GM21367 (cell line): Measurements from ENCODE around the gene NCOA1.
A peak's percentile ranks its signal among the peaks of the same experiment; 100 is the strongest.

Source experiments
- ATAC-seq: cut with Tn5 transposase; IDR thresholded peaks from one replicate; pipeline ENCODE4 v1.9.1; 2021; ENCODE audit not compliant: unreplicated experiment

NCOA1 gene

GRCh38 chr2:24680196-24680595, 189.1 kb downstream of the NCOA1 start:
- no peak for ATAC-seq

GRCh38 chr2:24682304-24682703, 191.2 kb downstream of the NCOA1 start:
- ATAC-seq, result no peak

DNA sequence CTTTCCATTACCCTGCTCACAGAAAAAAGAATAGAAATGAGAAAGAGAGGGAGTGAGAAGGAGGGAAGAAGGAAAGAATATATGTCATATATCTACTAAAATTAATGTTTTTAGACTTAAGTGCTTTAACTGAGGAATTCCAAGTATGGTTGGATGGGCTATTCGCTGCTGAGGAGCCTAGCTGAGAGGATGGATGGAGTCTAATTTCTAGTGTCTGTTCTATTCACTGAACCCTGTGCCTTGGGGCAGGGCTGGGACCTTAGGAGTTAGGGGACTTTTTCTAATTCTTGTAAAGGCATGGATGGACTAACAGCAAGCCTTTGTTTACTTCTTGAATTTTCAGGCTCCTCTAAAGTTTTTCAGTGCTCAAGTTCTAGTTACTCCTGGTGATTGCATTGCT, 192.4 kb downstream of the NCOA1 start:
- ATAC-seq, result no peak

GRCh38 chr2:24690524-24690923, 199.5 kb downstream of the NCOA1 start:
- ATAC-seq, result no peak

GRCh38 chr2:24691806-24692205, 200.8 kb downstream of the NCOA1 start:
- no peak for ATAC-seq

GRCh38 chr2:24697792-24698191, 206.7 kb downstream of the NCOA1 start:
- ATAC-seq, result no peak

DNA sequence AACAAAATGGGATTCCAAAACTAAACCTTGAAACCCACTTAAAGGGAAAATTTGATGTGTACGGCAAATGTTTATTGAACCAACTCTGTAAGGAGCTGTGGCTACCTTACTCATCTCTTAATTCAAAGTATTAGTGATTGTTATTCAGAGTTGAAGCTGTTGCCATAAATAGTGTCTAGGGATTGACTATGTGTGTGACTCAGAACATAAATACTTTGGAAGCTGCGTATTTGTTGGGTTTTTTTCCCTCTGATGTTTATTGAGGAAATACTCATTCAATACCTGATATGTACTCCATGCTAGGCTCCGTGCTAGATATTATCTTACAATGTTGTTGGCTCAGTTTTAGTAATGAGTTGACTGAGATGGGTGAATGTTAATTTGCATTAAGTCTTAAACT, 211.7 kb downstream of the NCOA1 start:
- ATAC-seq, result no peak

GRCh38 chr2:24704692-24705091, 213.6 kb downstream of the NCOA1 start:
- no peak for ATAC-seq

- no peak for ATAC-seq
These were observed 216.1 kb downstream of the NCOA1 start for GRCh38 chr2:24707143-24707542.

GRCh38 chr2:24708537-24709152, 217.6 kb downstream of the NCOA1 start:
- ATAC-seq, result no peak

DNA sequence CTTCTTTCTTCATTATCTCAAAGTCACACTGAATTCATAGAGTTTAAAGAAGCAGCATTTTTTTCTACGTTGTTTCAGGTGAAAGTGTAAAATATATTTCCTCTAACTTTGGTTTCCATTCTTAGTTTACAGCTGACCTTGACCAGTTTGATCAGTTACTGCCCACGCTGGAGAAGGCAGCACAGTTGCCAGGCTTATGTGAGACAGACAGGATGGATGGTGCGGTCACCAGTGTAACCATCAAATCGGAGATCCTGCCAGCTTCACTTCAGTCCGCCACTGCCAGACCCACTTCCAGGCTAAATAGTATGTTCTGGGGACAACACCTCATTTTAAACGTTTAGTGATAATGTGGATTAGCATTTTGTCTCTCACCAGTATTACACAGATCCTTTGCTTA, 219.8 kb downstream of the NCOA1 start:
- ATAC-seq, result no peak

GRCh38 chr2:24711865-24712264, 220.8 kb downstream of the NCOA1 start:
- no peak for ATAC-seq

- ATAC-seq, result no peak
These were observed 221.2 kb downstream of the NCOA1 start for GRCh38 chr2:24712296-24712695.

DNA sequence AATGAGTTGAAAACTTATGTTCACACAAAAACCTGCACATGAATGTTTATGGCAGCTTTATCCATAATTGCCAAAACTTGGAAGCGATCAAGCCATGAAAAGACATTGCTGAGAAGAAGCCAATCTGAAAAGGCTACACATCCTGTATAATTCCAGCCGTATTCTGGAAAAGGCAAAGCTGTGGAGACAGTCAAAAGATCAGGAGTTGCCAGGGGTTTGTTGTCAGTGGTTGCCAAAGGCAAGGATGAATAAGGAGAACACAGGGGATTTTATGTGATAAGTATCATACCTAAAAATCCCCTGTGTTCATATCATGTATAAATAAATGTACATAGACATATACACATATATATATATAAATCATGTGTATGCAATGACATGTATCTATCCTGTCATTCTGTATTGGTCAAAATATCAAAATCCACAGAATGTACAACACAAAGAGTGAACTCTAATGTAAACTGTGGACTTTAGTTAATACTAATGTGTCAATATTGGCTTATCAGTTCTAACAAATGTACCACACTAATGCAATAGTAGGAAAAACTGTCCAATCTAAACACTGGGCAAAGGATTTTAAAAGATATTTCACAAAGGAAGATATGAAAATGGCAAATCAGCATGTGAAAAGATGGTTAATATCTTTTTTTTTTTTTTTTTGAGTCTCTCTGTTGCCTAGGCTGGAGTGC, 226.4 kb downstream of the NCOA1 start:
- no peak for ATAC-seq

DNA sequence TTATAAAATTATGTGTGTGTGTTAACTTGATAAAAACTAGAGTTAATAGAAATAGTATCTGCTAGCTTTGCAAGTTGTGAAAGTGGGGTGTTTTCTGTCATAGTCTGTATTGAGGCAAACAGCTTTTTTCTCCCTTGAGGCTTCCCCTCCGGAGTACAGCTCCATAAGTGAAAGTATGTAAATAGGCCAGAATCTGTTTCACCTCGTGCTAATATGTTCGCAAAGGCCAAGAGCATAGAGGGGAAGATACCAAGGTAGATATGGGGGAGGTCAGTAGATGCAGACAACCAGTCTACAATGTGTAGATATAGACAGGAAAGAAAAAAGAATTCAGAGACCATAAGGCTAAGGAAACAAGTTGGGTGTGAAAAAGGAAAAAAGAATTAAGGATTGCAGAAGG, 229.3 kb downstream of the NCOA1 start:
- ATAC-seq, result peak; percentile 84

DNA sequence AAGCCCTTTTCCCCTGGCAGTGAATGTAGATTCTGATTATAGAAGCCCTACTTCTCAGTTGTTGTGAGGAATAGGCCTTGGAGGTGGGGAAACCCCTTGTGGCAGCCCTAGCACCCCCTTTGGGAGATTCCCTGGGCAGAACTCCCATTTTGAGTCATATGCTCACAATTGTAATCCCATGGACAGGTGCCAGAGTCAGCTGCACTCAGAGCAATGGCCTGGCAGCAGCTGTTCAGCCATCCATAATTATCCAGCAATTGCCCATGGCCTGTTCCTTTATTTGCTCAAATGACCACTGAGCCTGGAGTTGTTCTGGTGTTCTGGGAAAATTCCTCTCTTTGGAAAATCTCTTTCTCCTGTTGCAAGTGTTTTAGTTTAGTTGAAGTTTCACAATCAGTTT, 230.4 kb downstream of the NCOA1 start:
- ATAC-seq, result no peak

DNA sequence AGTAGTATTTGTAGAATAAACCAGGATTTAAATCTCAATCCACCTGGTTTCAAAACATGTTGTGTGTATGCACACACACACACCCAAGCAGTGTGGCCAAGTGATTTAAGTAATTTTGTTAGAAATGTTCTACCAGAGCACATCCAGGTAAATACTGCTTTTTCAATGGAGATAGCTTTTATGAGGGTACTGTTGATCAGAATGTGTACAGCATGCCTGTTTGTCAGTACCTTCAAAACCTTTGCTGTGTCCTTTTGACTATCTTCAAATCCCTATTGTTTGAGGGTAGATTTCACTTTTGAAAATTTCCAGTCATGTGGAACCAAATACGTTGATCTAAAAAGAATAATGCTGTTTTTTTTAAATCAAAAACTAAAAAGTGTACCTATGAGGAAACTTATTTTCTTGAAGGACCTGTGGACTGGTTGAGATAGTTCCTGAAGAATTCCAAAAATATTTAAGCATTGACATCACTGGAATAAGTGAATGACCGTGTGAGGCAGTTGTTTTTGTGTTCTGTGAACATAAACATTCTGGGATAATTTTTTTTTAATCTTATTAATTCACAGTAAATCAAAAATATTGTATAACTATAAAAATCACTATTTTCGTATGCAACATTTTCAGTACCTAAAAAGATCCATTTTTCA, 231.2 kb downstream of the NCOA1 start:
- no peak for ATAC-seq

GRCh38 chr2:24723191-24723590, 232.1 kb downstream of the NCOA1 start:
- ATAC-seq, result no peak

DNA sequence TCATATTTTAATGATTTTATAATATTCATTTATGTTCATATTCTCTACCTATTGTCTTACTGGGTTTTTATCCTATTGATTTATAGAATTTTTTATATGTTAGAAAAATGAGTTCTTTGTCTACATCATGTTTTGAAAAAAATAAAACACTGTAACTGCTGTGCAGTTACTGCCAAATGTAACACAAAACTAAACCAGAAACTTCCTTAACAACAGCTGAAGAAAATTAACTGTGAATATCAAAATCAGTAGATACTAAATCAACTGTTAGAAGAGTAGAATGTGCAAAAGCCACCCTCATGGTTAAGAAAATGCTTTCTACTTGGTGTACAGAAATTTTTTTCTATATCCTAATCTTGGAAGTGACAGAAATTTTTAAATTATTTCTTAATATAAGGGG, 232.6 kb downstream of the NCOA1 start:
- no peak for ATAC-seq

GRCh38 chr2:24724111-24724775, 233.2 kb downstream of the NCOA1 start:
- no peak for ATAC-seq

- ATAC-seq, result no peak
These were observed 234.9 kb downstream of the NCOA1 start for GRCh38 chr2:24725956-24726355.

DNA sequence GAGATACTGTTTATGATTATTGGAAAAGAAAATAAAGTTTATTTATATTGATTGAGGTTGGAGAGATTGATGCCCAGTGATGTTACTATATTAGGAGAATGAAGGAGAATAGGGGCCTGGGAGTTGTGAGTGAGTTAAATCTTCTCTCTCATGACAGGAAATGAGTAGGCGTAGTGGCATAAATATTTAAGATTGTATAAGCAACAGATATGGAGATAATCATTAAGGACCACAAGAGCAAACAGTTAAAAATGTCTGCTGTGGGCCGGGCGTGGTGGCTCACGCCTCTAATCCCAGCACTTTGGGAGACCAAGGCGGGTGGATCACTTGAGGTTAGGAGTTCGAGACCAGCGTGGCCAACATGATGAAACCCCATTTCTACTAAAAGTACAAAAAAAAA, 239.4 kb downstream of the NCOA1 start:
- ATAC-seq, result no peak
